HCT116 (cell line): Measurements from ENCODE around the gene SKAP1. TPM values are rescaled to one million over a fixed set of nuclear protein-coding genes. Genes with fewer than 3 reads are reported as not detected.

Experiments used
- ATAC-seq: fragments of 200-7000 bp; cut with Tn5 transposase; 2 replicates; pipeline ENCODE4 v1.9.1; 2020; ENCODE audit warnings: mild to moderate bottlenecking, moderate library complexity
- BruUV-seq: library from RNA; stranded (reverse); fragments of 400-500 nt; replicated peaks from 2 replicates; lab custom pipeline; 2021; lab: Mats Ljungman, UMichigan
- CTCF ChIA-PET: fragments of 300-600 bp; sonication (Branson Sonifier 250); formaldehyde crosslinking; loops from one replicate; lab custom pipeline; 2021; ENCODE audit warnings: antibody characterized with exemption; lab: Charles Lee
- POLR2A ChIA-PET: fragments of 300-600, 350-600 bp; sonication (Branson Sonifier 250); formaldehyde crosslinking; loops from one replicate; lab custom pipeline; 2021; ENCODE audit warnings: antibody characterized with exemption; lab: Charles Lee
- RAD21 ChIA-PET, 2 experiments: fragments of 300-600 bp; sonication (Branson Sonifier 250); formaldehyde crosslinking; loops; one replicate each; lab custom pipeline; 2023; ENCODE audit warnings: low total read pairs in 2 of 2; ENCODE audit not compliant: uncharacterized antibody in 2 of 2, unreplicated experiment in 2 of 2, low non-redundant PET in 1 of 2; lab: Charles Lee
- DNase-seq: peaks from one replicate; pipeline ENCODE4 v3.0.0-alpha.2; 2010; ENCODE audit warnings: low read depth, low spot score
- H2AFZ ChIP-seq: fragments of 200-600 bp; shearing (Covaris generic), sonication (generic); 2 replicates; pipeline ENCODE4 v1.6.1; 2017; ENCODE audit warnings: low read depth, mixed run types, mixed read lengths, antibody characterized with exemption, low read length; ENCODE audit not compliant: poor library complexity, severe bottlenecking
- H3K27ac ChIP-seq: 2 replicates; pipeline ENCODE4 v1.5.1; 2012; ENCODE audit warnings: low read depth, low read length
- H3K27me3 ChIP-seq: fragments of 200-600 bp; sonication (generic); 2 replicates; pipeline ENCODE4 v1.6.1; 2016; ENCODE audit warnings: mixed run types, low read length, mixed read lengths; ENCODE audit not compliant: insufficient read depth
- H3K36me3 ChIP-seq, 2 experiments: fragments of 200-500 bp in 1 of 2; fragments of 200-600 bp in 1 of 2; sonication (Bioruptor generic) in 1 of 2; sonication (generic) in 1 of 2; 2 replicates each; pipeline versions ENCODE4 v1.5.1 to v1.6.1; 2014 to 2016; ENCODE audit warnings: low read length in 2 of 2, inconsistent platforms in 1 of 2, mixed read lengths in 1 of 2, mixed run types in 1 of 2; ENCODE audit not compliant: insufficient read depth in 2 of 2, control insufficient read depth in 1 of 2
- H3K4me1 ChIP-seq, 2 experiments: fragments of 200-600 bp in 1 of 2; sonication (generic) in 1 of 2; 2 replicates each; pipeline versions ENCODE4 v1.5.1 to v1.6.1; 2012 to 2017; ENCODE audit warnings: low read length in 2 of 2, inconsistent platforms in 1 of 2, mild to moderate bottlenecking in 1 of 2, mixed read lengths in 1 of 2, mixed run types in 1 of 2, moderate library complexity in 1 of 2; ENCODE audit not compliant: insufficient read depth in 2 of 2, control insufficient read depth in 1 of 2
- H3K4me2 ChIP-seq: fragments of 200-600 bp; sonication (generic); 2 replicates; pipeline ENCODE4 v1.6.1; 2017; ENCODE audit warnings: mixed run types, low read length, mixed read lengths
- H3K4me3 ChIP-seq, 2 experiments: fragments of 200-600 bp in 1 of 2; sonication (generic) in 1 of 2; replicated peaks in 1 of 2; 2 replicates each; pipeline ENCODE4 v1.5.1; 2011 to 2016; ENCODE audit warnings: low read length in 2 of 2, control low read depth in 1 of 2, low read depth in 1 of 2, mild to moderate bottlenecking in 1 of 2, mixed read lengths in 1 of 2, mixed run types in 1 of 2
- H3K79me2 ChIP-seq: fragments of 200-600 bp; sonication (generic); 2 replicates; pipeline ENCODE4 v1.6.1; 2017; ENCODE audit warnings: mild to moderate bottlenecking, mixed run types, low read length, moderate library complexity, mixed read lengths; ENCODE audit not compliant: insufficient read depth
- H3K9ac ChIP-seq: fragments of 200-600 bp; sonication (generic); 2 replicates; pipeline ENCODE4 v1.6.1; 2016; ENCODE audit warnings: low read length, mixed read lengths
- H3K9me2 ChIP-seq: fragments of 200-600 bp; sonication (generic), shearing (Covaris generic); 2 replicates; pipeline ENCODE4 v1.6.1; 2017; ENCODE audit warnings: mixed run types, mild to moderate bottlenecking, moderate library complexity; ENCODE audit not compliant: insufficient read depth
- H3K9me3 ChIP-seq, 2 experiments: fragments of 200-500 bp in 1 of 2; fragments of 200-600 bp in 1 of 2; sonication (Bioruptor generic) in 1 of 2; sonication (generic) in 1 of 2; 2 replicates each; pipeline ENCODE4 v1.6.1; 2014 to 2017; ENCODE audit warnings: low read length in 2 of 2, mixed read lengths in 2 of 2, inconsistent platforms in 1 of 2, low read depth in 1 of 2, mild to moderate bottlenecking in 1 of 2, mixed run types in 1 of 2, moderate library complexity in 1 of 2; ENCODE audit not compliant: control insufficient read depth in 1 of 2, insufficient read depth in 1 of 2
- H4K20me1 ChIP-seq: fragments of 200-600 bp; sonication (generic), shearing (Covaris generic); 2 replicates; pipeline ENCODE4 v1.6.1; 2017; ENCODE audit warnings: mixed run types, mild to moderate bottlenecking, moderate library complexity; ENCODE audit not compliant: insufficient read depth
- ATF3 ChIP-seq: IDR thresholded peaks from 2 replicates; pipeline ENCODE4 v1.6.1; 2012
- CBX3 ChIP-seq: IDR thresholded peaks from 2 replicates; pipeline ENCODE4 v1.6.1; 2012; ENCODE audit warnings: low read depth
- CEBPB ChIP-seq: IDR thresholded peaks from 2 replicates; pipeline ENCODE4 v1.6.1; 2012; ENCODE audit warnings: low read depth
- CTCF ChIP-seq, 3 experiments: fragments of 200-600 bp in 1 of 3; sonication (generic) in 1 of 3; IDR thresholded peaks in 2 of 3; conservative IDR thresholded peaks in 1 of 3; 2 replicates each; pipeline ENCODE4 v1.5.1; 2012 to 2017; ENCODE audit warnings: low read depth in 2 of 3, low read length in 2 of 3, antibody characterized with exemption in 1 of 3, borderline replicate concordance in 1 of 3, control low read depth in 1 of 3, mild to moderate bottlenecking in 1 of 3, mixed read lengths in 1 of 3, mixed run types in 1 of 3, moderate library complexity in 1 of 3; ENCODE audit not compliant: insufficient read depth in 1 of 3
- EGR1 ChIP-seq: IDR thresholded peaks from 2 replicates; pipeline ENCODE4 v1.6.1; 2012; ENCODE audit warnings: low read depth
- ELF1 ChIP-seq: IDR thresholded peaks from 2 replicates; pipeline ENCODE4 v1.6.1; 2012; ENCODE audit warnings: low read depth, borderline replicate concordance
- EZH2phosphoT487 ChIP-seq: fragments of 200-600 bp; IDR thresholded peaks from 2 replicates; pipeline ENCODE4 v1.6.1; 2018; ENCODE audit warnings: antibody characterized with exemption, borderline replicate concordance
- FOSL1 ChIP-seq: IDR thresholded peaks from 2 replicates; pipeline ENCODE4 v1.6.1; 2012; ENCODE audit warnings: low read depth
- JUND ChIP-seq: IDR thresholded peaks from 2 replicates; pipeline ENCODE4 v1.6.1; 2012
- POLR2A ChIP-seq: IDR thresholded peaks from 2 replicates; pipeline ENCODE4 v1.7.0; 2011; ENCODE audit warnings: borderline replicate concordance; ENCODE audit not compliant: insufficient read depth, insufficient read length; ENCODE audit errors: extremely low read depth
- POLR2AphosphoS5 ChIP-seq: IDR thresholded peaks from 2 replicates; pipeline ENCODE4 v1.6.1; 2011; ENCODE audit warnings: mild to moderate bottlenecking, low read depth, low read length, moderate library complexity
- RAD21 ChIP-seq: IDR thresholded peaks from 2 replicates; pipeline ENCODE4 v1.6.1; 2012; ENCODE audit warnings: low read depth, mild to moderate bottlenecking
- REST ChIP-seq: IDR thresholded peaks from 2 replicates; pipeline ENCODE4 v1.6.1; 2012; ENCODE audit warnings: low read depth
- SIN3A ChIP-seq: IDR thresholded peaks from 2 replicates; pipeline ENCODE4 v1.6.1; 2012; ENCODE audit warnings: low read depth
- SP1 ChIP-seq: IDR thresholded peaks from 2 replicates; pipeline ENCODE4 v1.6.1; 2012; ENCODE audit warnings: low read depth
- YY1 ChIP-seq: IDR thresholded peaks from 2 replicates; pipeline ENCODE4 v1.6.1; 2011; ENCODE audit warnings: low read length, low read depth, moderate library complexity, mild to moderate bottlenecking; ENCODE audit not compliant: insufficient replicate concordance; ENCODE audit errors: extremely low read depth
- ZBTB33 ChIP-seq: IDR thresholded peaks from 2 replicates; pipeline ENCODE4 v1.6.1; 2011; ENCODE audit warnings: mild to moderate bottlenecking, low read length, moderate library complexity; ENCODE audit not compliant: insufficient replicate concordance; ENCODE audit errors: extremely low read depth
- ZFX ChIP-seq: fragments of 450-650 bp; IDR thresholded peaks from 2 replicates; pipeline ENCODE4 v1.6.1; 2017
- ZNF274 ChIP-seq: fragments of 200-500 bp; sonication (Bioruptor generic); IDR thresholded peaks from 2 replicates; pipeline ENCODE4 v1.6.1; 2014; ENCODE audit warnings: mild to moderate bottlenecking, low read depth, low read length, inconsistent platforms
- intact Hi-C: fragments of 100-400 bp; cut with micrococcal nuclease; formaldehyde crosslinking; loops from 2 replicates; pipeline ENCODE4 v1.10.0; 2022
- total RNA-seq: library from RNA; stranded (reverse); gene quantifications from one replicate; pipeline ENCODE4 v1.2.1, GENCODE V29; 2021; ENCODE audit not compliant: unreplicated experiment

The SKAP1 gene
- total RNA-seq, 1 experiment from 2014 or later = 12.4 TPM

- no peak for TF ChIP-seq CTCF (IDR thresholded peaks at IDR 0.05 in 2 of 3, conservative IDR thresholded peaks at IDR 0.05 in 1 of 3; ENCODE audit: borderline replicate concordance in 1 of 3, insufficient read depth in 1 of 3, low read depth in 2 of 3, low read length in 2 of 3)
- TF ChIP-seq FOSL1 = peak; percentile 81
Measured at GRCh38 chr17:48194097-48194550, 235.9 kb downstream of the SKAP1 start (continued).

GRCh38 chr17:48192321-48192731 lies 237.7 kb downstream of the SKAP1 start:
- Histone ChIP-seq H3K4me1 (peaks cover 32 to 66% of the 10 kb centered on the region in 2 experiments), H3K27me3 (no peaks in the 10 kb centered on the region), H3K4me2 (peak overlapping the region; percentile 2; the same call in 1 of the 2 replicates), H3K9me3 (no peaks in the 10 kb centered on the region), H3K36me3 (no peaks in the 10 kb centered on the region), H3K9me2 (no peaks in the 10 kb centered on the region), H3K4me3 (no peak overlapping the region), H4K20me1 (no peaks in the 10 kb centered on the region), H2AFZ (peak overlapping the region; percentile 27), H3K27ac (peak overlapping the region; percentile 74; the same call in 1 of the 2 replicates), H3K79me2 (no peaks in the 10 kb centered on the region), H3K9ac (peak overlapping the region; percentile 8; the same call in 1 of the 2 replicates)
- TF ChIP-seq ZFX = no peak
- no peak for TF ChIP-seq ELF1
- TF ChIP-seq SIN3A = no peak
- TF ChIP-seq FOSL1 = no peak
- no peak for TF ChIP-seq CBX3
- no peak for TF ChIP-seq EZH2phosphoT487
- TF ChIP-seq CEBPB = no peak
- no peak for TF ChIP-seq SP1
- no peak for TF ChIP-seq YY1
- TF ChIP-seq REST = no peak
- no peak for TF ChIP-seq RAD21
- TF ChIP-seq POLR2AphosphoS5 = no peak
- no peak for TF ChIP-seq ATF3
- TF ChIP-seq ZBTB33 = no peak
- no peak for TF ChIP-seq EGR1
- TF ChIP-seq ZNF274 = no peak
- no peak for TF ChIP-seq JUND
- TF ChIP-seq POLR2A = no peak
- intact Hi-C loops = no loop called here
- ChIA-PET POLR2A (no interaction called here), RAD21 (no interaction called here), CTCF (interaction anchor here (1.2 to 1.7 kb wide), 5 partner anchors 10 to 69 kb away, joined by 3 to 6 read pairs (median 3); no protein-coding TSS in a partner anchor)
- ATAC-seq (no peak), DNase-seq (no peak)
- no TSS peak for BruUV-seq
